Non-pigmented ciliary epithelial cell (primary cell): ENCODE measurements around the gene PEX11A.

ENCODE experiments used
- DNase-seq: peaks from one replicate; pipeline ENCODE4 v3.0.0-alpha.2; 2010; ENCODE audit warnings: low read depth

The PEX11A gene

DNA sequence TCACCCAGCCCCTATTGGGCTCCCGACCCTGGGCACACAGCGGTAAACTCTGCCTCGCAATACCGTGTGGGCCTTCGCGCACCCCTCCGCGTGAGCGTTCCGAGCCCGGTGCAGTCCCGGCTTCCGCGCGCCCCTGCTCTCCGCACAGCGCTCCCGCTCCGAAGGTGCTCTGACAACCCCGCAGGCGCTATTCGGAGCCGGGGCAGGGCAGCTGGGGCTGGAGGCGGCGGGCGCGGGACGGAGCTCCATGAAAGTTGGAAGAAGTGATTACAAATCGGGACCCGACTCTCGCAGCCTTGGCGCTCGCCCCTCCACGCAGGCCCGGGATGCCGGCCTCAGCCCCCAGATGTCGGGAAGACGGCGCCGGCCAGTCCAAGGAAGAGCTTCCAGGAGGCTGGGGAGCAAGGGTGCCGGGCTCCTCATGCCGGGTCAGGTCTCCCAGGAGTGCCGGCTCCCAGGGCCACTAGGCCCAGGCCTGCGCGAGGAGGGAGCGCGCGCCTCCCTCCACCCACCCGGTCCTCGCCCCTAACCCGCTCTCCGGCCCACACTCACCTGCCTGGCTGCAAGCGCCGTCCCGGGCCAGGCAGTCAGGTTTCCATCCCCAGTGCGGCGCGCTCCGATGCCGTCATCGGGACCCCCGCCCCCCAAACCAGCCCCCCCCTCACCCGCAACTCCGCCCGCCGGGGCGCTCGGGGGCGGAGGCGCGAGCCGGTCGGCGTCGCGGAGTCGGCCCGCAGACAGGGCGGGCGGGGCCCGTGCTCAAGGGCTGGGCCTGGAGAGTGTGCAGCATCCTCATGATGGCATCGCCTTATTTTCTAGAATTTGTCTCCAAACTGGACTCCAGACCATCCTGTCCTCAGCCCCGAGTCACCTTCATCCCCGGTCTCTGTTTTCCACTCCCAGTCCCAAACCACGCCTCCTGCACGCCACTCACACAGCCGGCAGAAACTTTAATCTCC lies 35.4 kb downstream of the PEX11A start, which contains the start of gene KIF7:
KIF7 (minus strand) TSS at position 621 of the 959 bp plus-strand sequence. CDS start 2,537 bp downstream, outside the sequence.
- DNase-seq, result no peak

DNA sequence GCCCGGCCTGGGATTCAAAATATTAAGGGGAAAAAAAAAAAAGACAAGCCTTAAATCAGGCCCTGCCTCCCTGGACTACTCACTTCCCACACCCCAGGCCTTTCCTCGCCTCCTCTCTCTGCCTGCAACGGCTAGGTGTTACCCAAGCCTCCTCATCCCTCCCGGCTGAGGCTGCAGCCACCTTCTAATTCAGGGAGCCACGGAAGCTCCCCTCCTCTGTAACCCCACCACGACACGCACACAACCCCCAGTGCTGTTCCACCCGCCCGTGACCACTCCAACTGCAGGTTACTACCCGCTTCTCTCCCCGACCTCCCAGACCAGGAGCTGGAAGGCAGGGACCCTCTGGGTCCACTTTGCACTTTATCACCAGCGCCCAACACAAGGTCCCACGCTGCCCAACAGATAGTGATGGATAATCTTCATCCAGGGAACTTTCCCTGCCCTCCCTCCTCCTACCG lies 36.2 kb downstream of the PEX11A start:
- no peak for DNase-seq

GRCh38 chr15:89653578-89653977 lies 37.0 kb downstream of the PEX11A start:
- DNase-seq, result no peak

DNA sequence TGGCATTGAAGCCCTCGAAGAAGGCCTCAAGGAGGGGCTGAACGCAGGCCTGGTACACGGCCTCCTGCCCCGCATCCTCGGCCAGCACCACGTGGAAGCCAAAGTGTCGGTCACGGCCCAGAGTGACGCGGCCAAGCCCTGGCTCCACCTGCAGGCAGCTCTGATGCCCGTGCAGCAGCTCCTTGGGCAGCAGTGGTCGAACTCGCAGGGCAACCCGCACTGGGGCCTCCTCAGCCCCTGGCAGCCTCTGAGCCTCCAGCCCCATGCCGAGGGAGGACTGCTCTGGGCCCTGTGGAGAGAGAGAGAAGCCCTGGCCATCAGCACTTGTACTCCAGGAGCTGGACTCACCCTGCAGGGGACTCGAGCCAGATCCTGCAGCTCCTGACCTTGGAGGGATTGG lies 37.9 kb downstream of the PEX11A start:
- no peak for DNase-seq

GRCh38 chr15:89652131-89652530 lies 38.4 kb downstream of the PEX11A start:
- no peak for DNase-seq

GRCh38 chr15:89649716-89650115 lies 40.8 kb downstream of the PEX11A start:
- no peak for DNase-seq

- no peak for DNase-seq
These were observed 41.4 kb downstream of the PEX11A start for GRCh38 chr15:89649013-89649625.

DNA sequence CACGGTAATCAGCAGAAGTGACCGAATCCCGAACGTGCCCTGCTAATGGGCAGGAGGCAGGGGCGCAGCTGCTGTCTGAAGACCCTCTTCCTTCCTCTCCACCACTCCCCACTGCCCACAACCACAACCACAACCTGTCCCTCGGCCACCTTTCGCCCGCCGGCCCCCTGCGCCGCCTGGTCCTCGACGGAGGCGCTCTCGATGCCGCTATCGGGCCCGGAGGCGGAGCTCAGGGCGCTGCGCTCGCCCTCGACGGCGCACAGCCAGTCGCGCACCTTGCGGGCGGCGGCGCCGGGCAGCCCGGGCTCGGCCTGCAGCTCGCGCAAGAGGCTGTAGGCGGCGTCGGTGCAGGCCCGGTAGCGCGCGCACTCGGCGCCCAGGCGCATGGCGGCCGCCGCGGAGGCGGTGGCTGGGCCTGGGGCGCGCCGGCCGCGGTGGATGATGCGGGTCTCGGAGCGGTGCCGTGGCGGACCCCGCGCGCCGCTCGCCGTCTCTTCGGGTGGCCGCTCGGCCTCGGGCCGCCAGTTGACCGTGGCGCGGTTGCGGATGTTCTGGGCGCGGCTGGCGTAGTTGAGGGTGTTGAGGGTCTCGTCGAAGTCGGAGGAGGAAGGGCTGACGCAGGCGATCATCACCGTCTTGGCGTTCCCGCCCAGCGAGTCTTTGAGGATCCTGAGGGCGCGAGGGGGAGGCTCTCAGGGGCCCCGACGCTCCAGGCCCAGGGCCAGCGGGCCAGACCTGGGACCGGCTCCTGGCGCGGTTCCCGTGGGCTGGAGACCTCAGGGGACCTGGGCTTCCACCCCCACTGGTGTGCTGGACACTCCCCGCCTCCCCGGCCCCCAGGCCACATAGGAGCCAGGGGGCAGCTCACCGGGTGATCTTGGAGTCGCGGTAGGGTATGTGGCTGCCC lies 42.2 kb downstream of the PEX11A start:
- DNase-seq, result no peak

DNA sequence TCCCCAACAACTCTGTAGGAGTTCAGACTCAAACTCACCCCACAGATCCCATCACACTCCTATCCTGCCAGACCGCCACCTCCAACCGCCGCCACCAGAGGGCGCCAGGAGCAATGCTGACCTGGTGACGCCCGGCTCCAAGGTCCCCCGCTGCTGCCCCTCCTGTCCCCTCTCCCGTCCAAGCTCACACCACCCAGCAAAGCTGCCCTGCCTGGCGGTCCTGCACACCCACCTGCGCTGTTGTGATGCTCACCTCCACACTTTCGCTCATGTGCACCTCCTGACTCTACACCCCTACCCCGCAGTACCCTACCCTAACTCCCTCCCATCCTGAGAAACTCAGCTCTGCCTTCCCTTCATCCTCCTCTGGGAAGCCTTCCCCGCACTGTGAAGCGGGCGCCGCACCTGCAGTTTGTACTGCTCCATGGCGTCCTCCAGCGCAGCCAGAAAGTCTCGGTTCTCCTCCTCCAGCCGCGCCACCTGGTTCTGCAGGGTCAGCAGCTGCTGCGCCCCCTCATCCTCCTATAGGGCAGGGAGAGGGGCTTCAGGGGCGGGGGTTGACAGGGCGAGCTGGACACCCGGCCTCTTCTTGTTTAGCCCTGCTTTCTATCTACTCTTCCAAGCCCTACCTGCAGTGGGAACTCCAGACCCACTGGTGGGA lies 43.2 kb downstream of the PEX11A start:
- no peak for DNase-seq

GRCh38 chr15:89646416-89647141 lies 44.0 kb downstream of the PEX11A start:
- DNase-seq, result no peak

DNA sequence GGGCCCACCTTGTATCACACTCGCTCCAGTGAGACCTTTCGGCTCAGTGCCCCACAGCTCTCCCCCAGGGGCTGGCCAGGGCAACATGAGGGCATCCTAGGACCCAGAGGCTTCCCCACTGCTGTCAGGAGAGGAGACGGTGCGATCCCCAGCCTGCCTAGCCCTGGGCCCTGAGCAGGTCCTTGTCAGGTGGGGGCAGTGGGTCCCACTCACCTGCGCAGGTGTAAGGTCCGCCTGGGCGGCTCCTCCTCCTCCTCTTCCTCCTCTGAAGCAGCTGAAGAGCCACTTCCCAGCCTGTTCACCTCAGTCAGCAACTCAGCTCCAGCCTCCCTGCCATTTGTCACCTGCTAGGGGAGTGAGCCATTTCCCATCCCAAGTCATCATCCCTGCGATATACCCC lies 44.9 kb downstream of the PEX11A start:
- no peak for DNase-seq

GRCh38 chr15:89642106-89642505 lies 48.4 kb downstream of the PEX11A start:
- no peak for DNase-seq

GRCh38 chr15:89641053-89641452 lies 49.5 kb downstream of the PEX11A start:
- DNase-seq, result no peak

DNA sequence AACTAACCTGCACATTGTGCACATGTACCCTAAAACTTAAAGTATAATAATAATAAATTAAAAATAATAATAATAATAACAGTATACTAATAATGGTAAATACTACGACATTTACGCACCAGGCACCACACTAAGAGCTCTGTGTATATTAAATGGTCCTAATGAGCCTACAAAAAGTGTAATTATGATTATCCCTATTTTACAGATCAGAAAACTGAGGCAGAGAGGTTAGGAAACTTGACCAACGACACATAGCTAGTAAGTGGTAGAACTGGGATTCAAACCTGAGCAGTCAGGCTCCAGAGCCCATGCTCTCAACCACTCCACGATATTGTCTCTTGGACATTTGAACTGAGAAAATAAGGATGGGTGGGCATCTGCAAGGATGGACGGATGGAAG lies 50.3 kb downstream of the PEX11A start:
- DNase-seq, result no peak

DNA sequence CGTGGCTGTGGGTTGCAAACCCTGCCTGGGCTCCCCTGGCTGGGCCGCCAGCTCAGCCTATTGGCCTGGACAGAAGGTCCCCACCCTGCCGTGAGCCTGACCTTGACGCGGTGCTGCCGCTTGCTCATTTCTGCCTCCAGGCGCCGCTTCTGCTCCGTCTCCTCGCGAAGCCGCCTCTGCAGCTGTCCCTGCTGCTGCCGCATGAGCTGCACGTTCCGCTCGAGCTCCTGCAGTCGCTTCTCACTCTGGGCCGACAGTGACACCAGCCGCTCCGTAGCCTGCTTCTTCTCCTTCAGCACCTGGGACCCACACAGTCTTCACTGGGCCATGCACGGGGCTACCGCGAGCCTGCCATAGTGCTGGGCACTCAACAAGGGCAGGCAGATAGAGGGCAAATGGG lies 57.0 kb downstream of the PEX11A start:
- no peak for DNase-seq

DNA sequence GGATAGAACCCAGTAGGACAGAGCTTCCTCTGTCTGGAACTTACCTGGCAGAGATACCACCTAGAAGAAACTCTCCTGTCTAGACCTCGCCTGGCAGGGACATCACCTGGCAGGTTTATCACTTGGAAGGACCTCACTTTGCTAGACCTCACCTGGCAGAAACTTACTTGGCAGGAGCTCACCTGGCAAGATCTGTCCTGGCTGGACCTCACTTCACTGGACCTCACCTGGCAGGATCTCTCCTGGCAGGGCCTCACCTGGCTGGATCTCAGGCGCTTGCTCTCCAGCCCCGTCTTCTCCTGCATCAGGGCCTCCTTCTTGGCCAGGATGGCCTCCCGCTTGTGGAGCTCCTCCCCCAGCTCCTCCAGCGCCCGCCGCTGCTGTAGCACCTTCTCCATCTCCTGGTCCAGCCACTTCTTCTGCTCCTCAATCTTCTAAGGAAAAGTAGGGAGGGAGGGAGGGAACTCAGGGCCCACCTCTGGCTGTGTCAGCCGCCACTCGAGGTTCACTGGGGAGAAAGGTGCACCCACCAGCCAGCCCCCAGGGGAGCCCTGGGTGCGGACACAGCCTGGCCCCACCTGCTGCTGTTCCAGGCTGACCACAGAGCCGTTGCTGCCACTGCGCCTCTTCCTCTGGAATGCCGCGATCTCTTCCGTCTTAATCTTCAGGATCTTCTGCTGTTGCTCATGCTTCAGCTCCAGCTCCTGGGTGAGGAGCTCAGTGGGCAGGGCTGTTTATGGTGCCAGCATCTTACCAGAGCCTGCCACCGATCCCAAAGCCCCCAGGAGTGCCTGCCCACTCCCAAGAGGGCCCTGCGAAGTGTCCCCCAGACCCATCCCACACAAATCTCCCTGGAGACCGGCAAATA lies 57.8 kb downstream of the PEX11A start:
- no peak for DNase-seq

DNA sequence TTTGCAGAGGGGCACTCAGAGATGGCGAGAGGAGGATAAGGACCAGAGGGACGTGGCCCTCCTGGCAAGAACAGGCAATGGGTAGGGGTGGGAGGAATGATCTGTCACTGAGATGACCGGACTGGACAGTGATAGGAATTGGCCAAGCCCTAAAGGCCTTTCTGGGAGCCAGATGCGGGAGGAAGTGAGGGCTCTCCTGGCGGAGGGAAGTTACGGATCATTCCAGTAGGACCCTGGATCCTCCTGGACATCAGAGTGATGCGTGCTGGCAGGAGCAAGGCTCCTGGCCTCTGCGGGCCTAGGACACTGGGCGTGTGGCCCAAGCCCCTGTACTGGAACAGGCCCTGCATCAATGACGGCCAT lies 58.7 kb downstream of the PEX11A start:
- DNase-seq, result no peak
